ELF-1 (cell line): ENCODE data around the gene A4GALT.
"Not testable (repeated sequence)": the region's sequence is repeated elsewhere in the genome, so short reads cannot be mapped to it uniquely, and the experiment has no call there.

Experiments
- DNase-seq: peaks from one replicate; pipeline ENCODE4 v3.0.0-alpha.2; 2016; ENCODE audit warnings: low read depth, low spot score

A4GALT gene

GRCh38 chr22:42682113-42682851 lies 38.4 kb downstream of the A4GALT start:
- no peak for DNase-seq

GRCh38 chr22:42680648-42681047 lies 40.0 kb downstream of the A4GALT start:
- DNase-seq, result no peak

- DNase-seq, result no peak
These were observed 41.0 kb downstream of the A4GALT start for GRCh38 chr22:42679691-42680090.

- no peak for DNase-seq
These were observed 41.8 kb downstream of the A4GALT start for GRCh38 chr22:42678894-42679293.

- DNase-seq, result not testable (repeated sequence)
These were observed 42.7 kb downstream of the A4GALT start for GRCh38 chr22:42677936-42678335.

GRCh38 chr22:42676059-42676607 lies 44.5 kb downstream of the A4GALT start:
- DNase-seq, result no peak

GRCh38 chr22:42673898-42674401 lies 46.7 kb downstream of the A4GALT start:
- DNase-seq, result no peak

GRCh38 chr22:42673071-42673470 lies 47.6 kb downstream of the A4GALT start:
- not testable (repeated sequence) for DNase-seq

GRCh38 chr22:42670921-42671709 lies 49.6 kb downstream of the A4GALT start:
- DNase-seq, result no peak

- no peak for DNase-seq
These were observed 50.6 kb downstream of the A4GALT start for GRCh38 chr22:42670046-42670445.

- DNase-seq, result not testable (repeated sequence)
These were observed 54.3 kb downstream of the A4GALT start for GRCh38 chr22:42666393-42666792.

- DNase-seq, result no peak
These were observed 55.5 kb downstream of the A4GALT start for GRCh38 chr22:42664976-42665831.

- peak; percentile 91 for DNase-seq
These were observed 58.5 kb downstream of the A4GALT start for GRCh38 chr22:42661985-42662831.

- DNase-seq, result no peak
These were observed 64.1 kb downstream of the A4GALT start for GRCh38 chr22:42656578-42656977.

- peak; percentile 47 for DNase-seq
These were observed 65.0 kb downstream of the A4GALT start for GRCh38 chr22:42655693-42656092.

GRCh38 chr22:42654436-42655073 lies 66.1 kb downstream of the A4GALT start:
- no peak for DNase-seq

GRCh38 chr22:42653999-42654398 lies 66.7 kb downstream of the A4GALT start:
- no peak for DNase-seq

GRCh38 chr22:42651134-42651533 lies 69.5 kb downstream of the A4GALT start:
- DNase-seq, result no peak

- DNase-seq, result peak; percentile 89
These were observed 71.2 kb downstream of the A4GALT start, which contains the start of gene CYB5R3 for GRCh38 chr22:42649246-42650099. TSS of gene CYB5R3 (minus strand) at chr22:42649392. CDS start at chr22:42649315, 77 bp downstream.
